Vagina (tissue), 2 donors: ENCODE data around the gene RAB6B. TPM values are rescaled to one million over a fixed set of nuclear protein-coding genes. Genes with fewer than 3 reads are reported as not detected.

Source experiments
- DNase-seq, 2 donors: peaks; one replicate each; pipeline ENCODE4 v3.0.0-alpha.2; 2017; ENCODE audit errors: extremely low spot score in 2 of 2
- H3K27ac ChIP-seq: fragments of 200-600 bp; sonication (generic); one replicate; pipeline ENCODE4 v1.5.1; 2019
- H3K27me3 ChIP-seq: fragments of 200-600 bp; sonication (generic); one replicate; pipeline ENCODE4 v1.5.1; 2019
- H3K36me3 ChIP-seq, 2 donors: fragments of 200-600 bp; sonication (generic); one replicate each; pipeline ENCODE4 v1.5.1; 2017 to 2019
- H3K4me1 ChIP-seq: fragments of 200-600 bp; sonication (generic); one replicate; pipeline ENCODE4 v1.5.1; 2019
- H3K4me3 ChIP-seq, 2 donors: fragments of 200-600 bp; sonication (generic); 1 replicate in 1 of 2; 2 replicates in 1 of 2; pipeline ENCODE4 v1.5.1; 2016 to 2019
- H3K9me3 ChIP-seq: fragments of 200-600 bp; sonication (generic); one replicate; pipeline ENCODE4 v1.5.1; 2019
- CTCF ChIP-seq, 3 experiments: fragments of 450-650 bp in 2 of 3; fragments of 200-600 bp in 1 of 3; sonication (generic) in 1 of 3; IDR thresholded peaks; one replicate each; pipeline ENCODE4 v1.5.1; 2017 to 2019; ENCODE audit warnings: antibody characterized with exemption in 3 of 3, mild to moderate bottlenecking in 2 of 3, moderate library complexity in 2 of 3
- POLR2A ChIP-seq, 2 donors: fragments of 450-650 bp; IDR thresholded peaks; one replicate each; pipeline ENCODE4 v1.6.1; 2017; ENCODE audit warnings: antibody characterized with exemption in 2 of 2, mild to moderate bottlenecking in 2 of 2, moderate library complexity in 2 of 2
- POLR2AphosphoS5 ChIP-seq, 2 donors: sonication (generic); formaldehyde crosslinking; IDR thresholded peaks; one replicate each; pipeline ENCODE4 v1.9.0; 2017; ENCODE audit warnings: antibody characterized with exemption in 2 of 2, mild to moderate bottlenecking in 2 of 2, low read depth in 1 of 2; ENCODE audit not compliant: insufficient read depth in 1 of 2
- intact Hi-C: fragments of 100-400 bp; cut with DNase I; formaldehyde crosslinking; loops from one replicate; pipeline ENCODE4 v1.15.1; 2023
- total RNA-seq: library from RNA; depleted of rRNA; stranded (reverse); fragments of >200 nt; gene quantifications from one replicate; pipeline ENCODE4 v1.2.3, GENCODE V29; 2016

RAB6B gene
- total RNA-seq, 1 donor from 2014 or later = 3.7 TPM

DNA sequence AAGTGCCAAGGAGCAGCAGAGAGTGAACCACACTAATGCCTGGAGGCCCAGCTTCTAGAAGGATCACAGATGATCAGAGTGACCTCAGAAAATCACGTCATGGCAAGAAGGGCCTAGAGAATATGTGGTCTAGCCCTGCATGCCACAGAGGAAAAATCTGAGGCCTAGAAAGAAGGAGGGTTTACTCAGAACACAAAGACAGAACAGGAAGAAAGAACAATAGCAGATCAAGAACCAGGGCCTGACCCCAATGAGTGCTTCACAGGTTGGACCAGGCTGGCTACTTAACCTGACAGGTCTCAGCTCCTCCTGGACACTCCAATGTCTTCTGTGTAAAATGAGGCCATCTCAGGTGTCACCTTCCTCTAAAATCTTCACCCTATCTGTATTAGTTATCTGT, 14.2 kb downstream of the RAB6B start:
- Histone ChIP-seq H3K27ac (no peak overlapping the region), H3K36me3 (no peaks in the 10 kb centered on the region), H3K4me1 (no peaks in the 10 kb centered on the region), H3K4me3 (no peak overlapping the region), H3K27me3 (no peaks in the 10 kb centered on the region), H3K9me3 (no peaks in the 10 kb centered on the region)
- TF ChIP-seq POLR2A (IDR thresholded peaks at IDR 0.05) (no peak), POLR2AphosphoS5 (IDR thresholded peaks at IDR 0.05; ENCODE audit: insufficient read depth in 1 of 2, low read depth in 1 of 2) (no peak), CTCF (IDR thresholded peaks at IDR 0.05) (no peak)
- intact Hi-C loops = no loop called here
- peak; percentile 40 to 62 for DNase-seq

DNA sequence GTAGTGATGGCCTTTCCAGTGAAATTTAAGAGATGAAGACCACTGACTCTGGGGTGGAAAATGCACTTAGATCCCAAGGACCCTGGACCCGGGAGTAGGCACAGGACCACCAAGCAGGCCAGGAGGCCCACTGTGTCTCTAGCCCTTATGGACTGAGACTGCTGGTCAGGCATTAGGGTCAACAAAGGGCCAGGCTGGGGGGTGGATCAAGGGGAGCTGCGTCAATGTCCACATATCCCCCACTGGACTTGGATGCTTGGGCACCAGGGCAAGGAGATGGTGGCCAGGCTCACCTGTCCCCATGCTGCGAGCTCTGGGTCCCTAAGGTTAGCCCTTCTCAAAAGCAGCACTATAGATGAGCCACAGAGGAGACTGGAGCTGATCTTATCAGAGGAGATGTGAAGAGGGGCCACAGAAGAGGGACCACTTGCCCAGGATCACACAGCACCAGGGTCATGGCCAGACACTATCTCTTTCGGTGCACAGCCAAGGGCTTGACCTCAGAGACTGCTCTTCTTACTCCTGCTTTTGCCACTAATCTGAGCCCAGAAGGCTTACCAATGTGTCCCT, 14.7 kb downstream of the RAB6B start:
- DNase-seq = peak in 1 of 2 donors; percentile 70
- intact Hi-C loops = no loop called here
- no peak overlapping the region for H3K4me3 ChIP-seq

DNA sequence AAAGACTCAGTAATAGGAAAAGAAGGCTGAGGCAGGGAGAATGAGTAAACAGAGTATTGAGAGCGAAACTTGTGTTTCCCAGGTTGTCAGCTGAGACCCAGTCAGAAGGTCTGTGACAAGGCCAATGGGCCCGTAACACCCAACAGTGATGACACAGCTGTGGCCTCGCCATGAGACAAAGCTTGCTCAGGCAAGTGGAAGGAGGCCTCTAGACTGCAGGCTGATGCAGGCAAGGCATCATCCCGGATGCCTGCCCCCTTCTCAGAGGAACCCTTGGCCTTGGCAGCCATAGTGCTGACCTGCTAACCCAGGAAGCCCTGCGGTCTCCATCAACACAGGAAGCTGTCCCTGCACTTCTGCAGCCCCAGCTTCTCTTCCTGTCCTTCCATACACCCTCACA, 15.4 kb downstream of the RAB6B start:
- Histone ChIP-seq H3K9me3 (no peaks in the 10 kb centered on the region), H3K4me1 (no peaks in the 10 kb centered on the region), H3K36me3 (no peaks in the 10 kb centered on the region), H3K27ac (no peak overlapping the region), H3K4me3 (no peak overlapping the region), H3K27me3 (no peaks in the 10 kb centered on the region)
- intact Hi-C loops = no loop called here
- no peak for DNase-seq
- no peak for TF ChIP-seq POLR2AphosphoS5 (IDR thresholded peaks at IDR 0.05; ENCODE audit: insufficient read depth in 1 of 2, low read depth in 1 of 2)
- TF ChIP-seq POLR2A (IDR thresholded peaks at IDR 0.05) = no peak
- no peak for TF ChIP-seq CTCF (IDR thresholded peaks at IDR 0.05)

More for the DNA sequence above, 14.7 kb downstream of the RAB6B start:
- Histone ChIP-seq H3K27me3 (no peaks in the 10 kb centered on the region), H3K27ac (no peak overlapping the region), H3K36me3 (no peaks in the 10 kb centered on the region), H3K4me1 (no peaks in the 10 kb centered on the region), H3K9me3 (no peaks in the 10 kb centered on the region)
- TF ChIP-seq CTCF (IDR thresholded peaks at IDR 0.05) (no peak), POLR2AphosphoS5 (IDR thresholded peaks at IDR 0.05; ENCODE audit: insufficient read depth in 1 of 2, low read depth in 1 of 2) (no peak), POLR2A (IDR thresholded peaks at IDR 0.05) (no peak)

GRCh38 chr3:133878518-133878917, 17.2 kb downstream of the RAB6B start:
- no peaks in the 10 kb centered on the region for H3K9me3 ChIP-seq
- intact Hi-C loops = no loop called here
- no peaks in the 10 kb centered on the region for H3K27me3 ChIP-seq
- DNase-seq = no peak
- no peak overlapping the region for H3K4me3 ChIP-seq
- H3K27ac ChIP-seq = no peak overlapping the region
- no peaks in the 10 kb centered on the region for H3K36me3 ChIP-seq
- TF ChIP-seq POLR2AphosphoS5 (IDR thresholded peaks at IDR 0.05; ENCODE audit: insufficient read depth in 1 of 2, low read depth in 1 of 2) = no peak
- TF ChIP-seq POLR2A (IDR thresholded peaks at IDR 0.05) = no peak
- no peak for TF ChIP-seq CTCF (IDR thresholded peaks at IDR 0.05)
- no peaks in the 10 kb centered on the region for H3K4me1 ChIP-seq

DNA sequence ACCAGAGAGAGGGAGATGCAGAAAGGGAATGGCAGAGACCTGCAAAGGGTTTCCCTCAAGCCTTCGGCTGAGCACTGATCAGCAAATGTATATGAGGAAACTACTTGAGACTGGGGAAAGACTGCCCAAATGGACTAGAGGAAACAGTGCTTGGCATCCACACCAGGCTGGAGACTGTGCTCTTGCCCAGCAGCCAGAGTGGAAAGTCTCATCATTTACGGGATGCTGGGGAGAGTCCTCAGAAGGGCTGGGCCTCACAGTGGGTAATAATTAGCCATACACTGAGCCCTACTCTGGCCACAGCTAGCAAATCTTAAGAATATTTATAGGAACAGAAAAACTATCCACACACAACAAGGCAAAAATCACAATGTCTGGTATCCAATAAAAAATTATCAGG, 18.5 kb downstream of the RAB6B start:
- DNase-seq = no peak
- H3K4me3 ChIP-seq = no peak overlapping the region
- no peaks in the 10 kb centered on the region for H3K9me3 ChIP-seq
- no peak overlapping the region for H3K27ac ChIP-seq
- H3K4me1 ChIP-seq = no peaks in the 10 kb centered on the region
- intact Hi-C loops = no loop called here
- no peak for TF ChIP-seq POLR2A (IDR thresholded peaks at IDR 0.05)
- TF ChIP-seq POLR2AphosphoS5 (IDR thresholded peaks at IDR 0.05; ENCODE audit: insufficient read depth in 1 of 2, low read depth in 1 of 2) = no peak
- H3K27me3 ChIP-seq = no peaks in the 10 kb centered on the region
- H3K36me3 ChIP-seq = no peaks in the 10 kb centered on the region
